ENCODE results near the gene ARMH1. TPM values are rescaled to one million over a fixed set of nuclear protein-coding genes. Genes with fewer than 3 reads are reported as not detected.
"Not testable (repeated sequence)": the region's sequence is repeated elsewhere in the genome, so short reads cannot be mapped to it uniquely, and the experiment has no call there.

ARMH1 gene
- total RNA-seq, 1 experiment from 2014 or later: 0.15 TPM

GRCh38 chr1:44759077-44759476, 84.6 kb downstream of the ARMH1 start:
- Histone ChIP-seq H4K20me1 (ENCODE audit: low read length) (no peaks in the 10 kb centered on the region), H3K4me2 (ENCODE audit: low read length) (no peak overlapping the region), H3K79me2 (ENCODE audit: low read length) (no peaks in the 10 kb centered on the region), H3K27me3 (ENCODE audit: low read length) (no peaks in the 10 kb centered on the region), H2AFZ (ENCODE audit: low read length) (no peak overlapping the region), H3K4me1 (ENCODE audit: insufficient read depth, low read length) (no peaks in the 10 kb centered on the region), H3K27ac (ENCODE audit: low read length) (no peak overlapping the region), H3F3A (ENCODE audit: low read length, unreplicated experiment) (no peaks in the 10 kb centered on the region), H3K9ac (ENCODE audit: low read length) (no peak overlapping the region), H3K4me3 (ENCODE audit: low read length) (no peak overlapping the region), H3K9me3 (ENCODE audit: low read length) (no peaks in the 10 kb centered on the region), H3K9me2 (replicated peaks; ENCODE audit: low read length) (no peaks in the 10 kb centered on the region), H3K36me3 (ENCODE audit: low read depth, low read length) (peaks cover 85% of the 10 kb centered on the region)
- DNase-seq (no peak), ATAC-seq (no peak)
- intact Hi-C loops (cut with micrococcal nuclease): no loop called here
- BruUV-seq (replicated peaks): no TSS peak
- TF ChIP-seq EZH2phosphoT487 (IDR thresholded peaks at IDR 0.05; ENCODE audit: borderline replicate concordance, low read length) (no peak), CTCF (conservative IDR thresholded peaks at IDR 0.05; ENCODE audit: low read depth, low read length) (no peak), EZH2 (IDR thresholded peaks at IDR 0.05; ENCODE audit: low read length, unreplicated experiment) (no peak)
- POLR2A ChIA-PET (ENCODE audit: unreplicated experiment): no interaction called here
- CTCF ChIA-PET: no interaction called here

GRCh38 chr1:44760876-44761275, 86.4 kb downstream of the ARMH1 start:
- Histone ChIP-seq H3K9ac (ENCODE audit: low read length) (no peak overlapping the region), H3K9me2 (replicated peaks; ENCODE audit: low read length) (no peaks in the 10 kb centered on the region), H3K4me1 (ENCODE audit: insufficient read depth, low read length) (no peaks in the 10 kb centered on the region), H3K4me3 (ENCODE audit: low read length) (no peak overlapping the region), H3K27ac (ENCODE audit: low read length) (no peak overlapping the region), H3K9me3 (ENCODE audit: low read length) (no peaks in the 10 kb centered on the region), H3F3A (ENCODE audit: low read length, unreplicated experiment) (no peaks in the 10 kb centered on the region), H2AFZ (ENCODE audit: low read length) (no peak overlapping the region), H4K20me1 (ENCODE audit: low read length) (no peaks in the 10 kb centered on the region), H3K79me2 (ENCODE audit: low read length) (no peaks in the 10 kb centered on the region), H3K27me3 (ENCODE audit: low read length) (no peaks in the 10 kb centered on the region), H3K4me2 (ENCODE audit: low read length) (no peak overlapping the region), H3K36me3 (ENCODE audit: low read depth, low read length) (peaks cover 73% of the 10 kb centered on the region)
- intact Hi-C loops (cut with micrococcal nuclease): no loop called here
- no peak for TF ChIP-seq EZH2 (IDR thresholded peaks at IDR 0.05; ENCODE audit: low read length, unreplicated experiment)
- no peak for TF ChIP-seq EZH2phosphoT487 (IDR thresholded peaks at IDR 0.05; ENCODE audit: borderline replicate concordance, low read length)
- no peak for TF ChIP-seq CTCF (conservative IDR thresholded peaks at IDR 0.05; ENCODE audit: low read depth, low read length)
- ATAC-seq (no peak), DNase-seq (no peak)
- ChIA-PET POLR2A (ENCODE audit: unreplicated experiment) (no interaction called here), CTCF (no interaction called here)
- BruUV-seq (replicated peaks): no TSS peak

GRCh38 chr1:44766421-44766820, 91.9 kb downstream of the ARMH1 start:
- H3K27ac ChIP-seq (ENCODE audit: low read length); H3K79me2 ChIP-seq (ENCODE audit: low read length); H3K9me2 ChIP-seq (replicated peaks; ENCODE audit: low read length); ATAC-seq; BruUV-seq (replicated peaks); H3F3A ChIP-seq (ENCODE audit: low read length, unreplicated experiment); H2AFZ ChIP-seq (ENCODE audit: low read length); CTCF ChIA-PET; H3K4me2 ChIP-seq (ENCODE audit: low read length); H3K9ac ChIP-seq (ENCODE audit: low read length); intact Hi-C loops (cut with micrococcal nuclease); DNase-seq; H3K9me3 ChIP-seq (ENCODE audit: low read length); H3K4me1 ChIP-seq (ENCODE audit: insufficient read depth, low read length); H3K4me3 ChIP-seq (ENCODE audit: low read length); H4K20me1 ChIP-seq (ENCODE audit: low read length); H3K27me3 ChIP-seq (ENCODE audit: low read length): not testable (repeated sequence)
- H3K36me3 ChIP-seq (ENCODE audit: low read depth, low read length): peaks cover 41% of the 10 kb centered on the region
- POLR2A ChIA-PET (ENCODE audit: unreplicated experiment): interaction anchor here (0.6 kb wide), 1 partner anchor 578 kb away, joined by 6 read pairs; no protein-coding TSS in a partner anchor

Other genes with a start within 250 kb of the ARMH1 start
- 9.3 and 12.0 TPM in 2 replicates for gene TMEM53, start 233 bp upstream of the ARMH1 start, total RNA-seq (2014; rRNA removed)
- gene RNU5D-1, start 56.5 kb downstream of the ARMH1 start, total RNA-seq (2014; rRNA removed): not detected in 2 replicates
- 98.7 and 121 TPM in 2 replicates for gene KIF2C, start 65.1 kb downstream of the ARMH1 start, total RNA-seq (2014; rRNA removed)
- gene RPS8, start 100.8 kb downstream of the ARMH1 start, total RNA-seq (2014; rRNA removed): 1,533 and 1,663 TPM in 2 replicates
- not detected in 2 replicates for gene BEST4, start 113.5 kb downstream of the ARMH1 start, total RNA-seq (2014; rRNA removed)
- 38.9 and 44.0 TPM in 2 replicates for gene PLK3, start 125.7 kb downstream of the ARMH1 start, total RNA-seq (2014; rRNA removed)
- 2.0 and 3.4 TPM in 2 replicates for gene DYNLT4, start 132.6 kb downstream of the ARMH1 start, total RNA-seq (2014; rRNA removed)
- 0.58 and 4.3 TPM in 2 replicates for gene BTBD19, start 133.8 kb downstream of the ARMH1 start, total RNA-seq (2014; rRNA removed)
- gene PTCH2, start 168.5 kb downstream of the ARMH1 start, total RNA-seq (2014; rRNA removed): 0.12 TPM in 1 of 2 replicates, not detected in the other

All from PC-3 (cell line).